Measurements from ENCODE around the gene ASB3.
"Not testable (repeated sequence)": the region's sequence is repeated elsewhere in the genome, so short reads cannot be mapped to it uniquely, and the experiment has no call there.

The ASB3 gene

GRCh38 chr2:53729143-53729762 lies 57.5 kb downstream of the ASB3 start:
- DNase-seq (ENCODE audit: low spot score) = no peak

- no peak for DNase-seq (ENCODE audit: low spot score)
These were observed 58.8 kb downstream of the ASB3 start for GRCh38 chr2:53727921-53728320.

DNA sequence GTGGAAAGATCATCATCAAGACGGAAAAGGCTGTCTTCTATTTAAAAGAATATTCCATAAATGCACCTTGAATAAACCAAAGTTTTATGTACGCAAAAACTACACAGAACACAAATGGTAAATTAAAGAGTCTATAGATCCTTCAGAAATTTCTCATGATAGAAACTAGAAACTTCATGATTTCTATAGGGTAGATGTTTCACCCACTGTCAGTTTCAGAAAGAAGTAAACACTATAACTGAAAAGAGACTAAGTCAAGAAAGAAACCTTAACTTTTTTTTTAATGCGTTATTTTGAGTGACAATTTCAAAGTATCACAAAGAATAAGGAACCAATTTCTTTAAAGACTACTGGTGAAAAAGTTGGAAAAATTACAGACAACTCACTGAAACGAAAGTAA lies 61.1 kb downstream of the ASB3 start:
- no peak for DNase-seq (ENCODE audit: low spot score)

DNA sequence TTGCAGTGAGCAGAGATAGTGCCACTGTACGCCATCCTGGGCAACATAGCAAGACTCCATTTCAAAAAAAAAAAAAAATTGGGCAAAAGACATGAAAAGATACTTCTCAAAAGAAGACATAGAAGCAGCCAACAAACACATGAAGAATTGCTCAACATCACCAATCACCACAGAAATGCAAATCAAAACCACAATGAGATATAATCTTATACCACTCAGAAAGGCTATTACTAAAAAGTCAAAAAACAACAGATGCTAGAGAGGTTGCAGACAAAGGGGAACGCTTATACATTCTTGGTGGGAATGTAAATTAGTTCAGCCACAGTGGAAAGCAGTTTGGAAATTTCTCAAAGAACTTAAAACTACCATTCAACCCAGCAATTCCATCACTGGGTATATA lies 62.2 kb downstream of the ASB3 start:
- DNase-seq (ENCODE audit: low spot score) = no peak

GRCh38 chr2:53720944-53721343 lies 65.8 kb downstream of the ASB3 start:
- DNase-seq (ENCODE audit: low spot score) = not testable (repeated sequence)

- no peak for DNase-seq (ENCODE audit: low spot score)
These were observed 71.2 kb downstream of the ASB3 start for GRCh38 chr2:53715568-53715967.

DNA sequence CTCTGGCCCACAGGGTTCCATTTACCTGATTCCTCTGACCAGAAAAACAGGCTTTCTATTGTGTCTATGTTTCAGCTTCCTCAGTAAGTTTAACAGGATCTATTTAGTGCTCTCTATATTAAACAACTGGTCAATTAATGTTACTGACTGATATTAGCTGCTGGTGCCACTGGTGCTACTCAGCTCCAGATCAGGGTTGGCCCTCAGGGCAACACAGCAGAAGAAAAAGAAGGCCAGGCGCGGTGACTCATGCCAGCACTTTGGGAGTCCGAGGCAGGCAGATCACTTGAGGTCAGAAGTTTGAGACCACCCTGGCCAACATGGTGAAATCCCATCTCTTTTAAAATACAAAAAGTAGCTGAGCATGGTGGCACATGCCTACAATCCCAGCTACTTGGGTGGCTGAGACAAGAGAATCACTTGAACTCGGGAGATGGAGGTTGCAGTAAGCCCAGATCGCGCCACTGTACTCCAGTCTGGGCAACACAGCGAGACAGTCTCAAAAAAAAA lies 75.4 kb downstream of the ASB3 start:
- DNase-seq (ENCODE audit: low spot score) = no peak

- no peak for DNase-seq (ENCODE audit: low spot score)
These were observed 77.8 kb downstream of the ASB3 start for GRCh38 chr2:53708988-53709387.

- DNase-seq (ENCODE audit: low spot score) = no peak
These were observed 85.5 kb downstream of the ASB3 start for GRCh38 chr2:53701221-53701620.

DNA sequence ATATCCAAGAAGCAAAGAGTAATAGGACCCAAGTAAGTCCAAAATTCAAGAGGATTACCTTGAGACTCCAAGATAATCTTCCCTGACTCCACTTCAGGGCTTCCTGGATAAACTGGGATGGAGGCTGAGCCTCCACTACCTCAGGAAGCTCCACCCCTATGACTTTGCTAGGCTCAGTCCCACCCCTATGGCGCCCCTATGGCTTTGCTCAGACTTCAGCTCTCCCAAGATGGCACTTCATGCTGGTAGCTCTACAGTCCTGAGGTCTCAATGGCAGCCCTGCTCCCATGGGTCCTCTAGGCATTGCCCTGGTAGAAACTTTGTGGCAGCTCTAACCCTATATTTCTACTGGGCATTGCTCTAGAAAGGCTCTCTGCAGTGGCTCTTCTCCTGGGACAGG lies 89.1 kb downstream of the ASB3 start:
- no peak for DNase-seq (ENCODE audit: low spot score)

- no peak for DNase-seq (ENCODE audit: low spot score)
These were observed 89.7 kb downstream of the ASB3 start for GRCh38 chr2:53697092-53697491.

- DNase-seq (ENCODE audit: low spot score) = no peak
These were observed 91.2 kb downstream of the ASB3 start for GRCh38 chr2:53695575-53695974.

DNA sequence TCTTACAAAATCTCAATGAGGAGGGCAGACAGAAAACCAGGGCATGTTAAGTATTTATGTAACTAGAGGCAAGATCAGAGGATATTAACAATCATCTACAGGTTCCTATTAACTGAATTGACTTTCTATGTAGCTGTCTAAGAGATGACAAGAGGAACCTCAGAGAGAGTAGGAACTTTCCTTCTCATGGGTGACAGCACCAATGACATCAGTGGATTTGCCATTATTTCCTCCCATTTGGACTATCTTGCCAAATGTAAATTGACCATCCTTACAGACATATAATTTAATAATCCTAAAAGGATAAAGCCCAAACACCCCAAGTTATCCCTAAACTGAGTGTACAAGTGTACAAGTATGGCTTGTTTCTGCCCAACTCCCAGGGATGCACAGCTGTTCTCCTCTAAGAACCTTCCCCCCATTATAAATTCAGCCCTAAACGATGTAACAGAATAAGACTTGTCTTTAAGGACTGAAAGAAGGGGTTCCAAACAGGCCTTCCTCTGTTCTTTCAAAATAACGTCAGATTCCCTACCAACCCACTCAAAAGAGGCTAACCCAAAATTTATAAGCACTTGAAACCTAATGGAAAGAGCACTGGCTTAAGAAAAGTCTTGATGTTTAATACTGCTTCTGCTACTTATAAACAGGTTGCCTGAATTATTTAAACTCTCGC lies 92.5 kb downstream of the ASB3 start:
- no peak for DNase-seq (ENCODE audit: low spot score)

DNA sequence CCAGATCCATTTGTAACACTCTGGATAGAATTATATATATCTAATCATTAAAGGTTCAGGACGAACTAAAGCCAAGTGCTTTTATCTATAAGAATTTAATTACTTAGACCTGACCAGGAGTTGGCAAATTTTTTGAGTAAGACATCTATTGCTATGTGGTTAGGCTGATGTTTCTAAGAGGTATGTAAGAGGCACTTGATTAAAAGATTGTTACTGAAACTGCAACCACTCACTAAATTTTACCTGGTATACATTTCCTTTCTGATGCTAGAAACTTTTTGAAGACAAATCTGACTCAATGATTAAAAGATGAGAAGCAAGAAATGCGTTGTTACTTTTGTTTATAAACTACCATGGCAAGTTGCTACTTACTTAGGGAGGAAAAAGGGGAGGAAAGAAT lies 95.9 kb downstream of the ASB3 start:
- DNase-seq (ENCODE audit: low spot score) = no peak

GRCh38 chr2:53672881-53673522 lies 113.8 kb downstream of the ASB3 start:
- DNase-seq (ENCODE audit: low spot score) = no peak

DNA sequence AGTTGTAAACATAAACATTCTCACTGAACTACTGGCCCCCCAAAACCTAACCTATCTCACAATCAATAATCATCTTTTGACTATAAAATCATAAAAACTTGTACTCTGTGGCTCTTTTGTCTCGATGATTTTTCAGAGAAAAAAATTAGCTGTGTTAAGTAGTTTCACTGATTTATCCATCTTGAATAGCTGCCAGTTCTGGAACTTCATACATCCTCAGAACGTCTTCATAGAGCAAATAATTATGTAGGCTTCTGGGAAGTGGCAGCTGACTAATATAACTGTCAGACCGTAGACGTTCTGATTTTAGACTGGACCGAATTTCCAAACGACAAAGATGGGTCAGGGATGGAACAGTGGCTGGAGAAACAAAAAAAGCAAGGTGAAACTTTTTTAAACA lies 116.4 kb downstream of the ASB3 start:
- DNase-seq (ENCODE audit: low spot score) = no peak

DNA sequence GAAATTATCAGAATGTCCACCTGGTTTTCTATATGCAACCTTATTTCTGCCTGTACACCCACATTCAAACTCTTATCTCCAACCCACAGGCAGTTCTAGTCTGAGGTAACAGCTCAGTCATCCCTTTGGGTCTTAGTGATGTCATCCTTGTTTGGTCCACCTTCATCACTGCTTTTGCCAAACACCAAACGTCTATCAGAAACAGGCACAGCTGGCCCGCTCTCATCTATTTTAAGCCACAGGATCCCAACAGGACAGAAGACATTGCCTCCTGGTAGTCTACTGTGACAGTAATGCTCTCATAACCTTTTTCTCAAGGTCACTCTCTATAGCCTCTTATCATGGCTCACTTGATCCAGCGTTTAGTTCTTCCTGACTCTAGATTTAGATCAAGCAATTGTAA lies 118.1 kb downstream of the ASB3 start:
- DNase-seq (ENCODE audit: low spot score) = no peak

DNA sequence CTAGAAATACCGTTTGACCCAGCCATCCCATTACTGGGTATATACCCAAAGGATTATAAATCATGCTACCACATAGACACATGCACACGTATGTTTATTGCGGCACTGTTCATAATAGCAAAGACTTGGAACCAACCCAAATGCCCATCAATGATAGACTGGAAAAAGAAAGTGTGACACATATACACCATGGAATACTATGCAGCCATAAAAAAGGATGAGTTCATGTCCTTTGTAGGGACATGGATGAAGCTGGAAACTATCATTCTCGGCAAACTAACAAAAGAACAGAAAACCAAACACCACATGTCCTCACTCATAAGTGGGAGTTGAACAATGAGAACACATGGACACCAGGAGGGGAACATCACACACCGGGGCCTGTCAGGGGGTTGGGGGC lies 119.6 kb downstream of the ASB3 start:
- DNase-seq (ENCODE audit: low spot score) = not testable (repeated sequence)

DNA sequence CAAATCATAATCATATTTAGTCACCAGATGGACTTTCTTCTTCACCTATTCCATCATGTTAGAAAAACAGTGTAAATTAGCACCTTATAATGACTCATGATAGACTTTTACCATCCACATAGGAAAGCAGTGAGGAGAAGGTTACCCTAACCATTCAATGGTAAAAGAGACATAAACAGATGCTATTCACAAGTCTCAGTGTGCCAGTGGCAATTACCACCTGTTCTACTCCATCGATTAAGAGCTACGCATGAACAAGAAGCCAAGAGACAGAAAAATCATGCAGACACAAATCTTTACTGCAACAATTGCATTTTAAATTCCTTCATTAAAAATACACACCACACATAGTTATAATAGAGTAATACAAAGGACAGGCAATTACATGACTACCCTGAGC lies 125.9 kb downstream of the ASB3 start:
- no peak for DNase-seq (ENCODE audit: low spot score)

- not testable (repeated sequence) for DNase-seq (ENCODE audit: low spot score)
These were observed 128.3 kb downstream of the ASB3 start for GRCh38 chr2:53658474-53658873.

- no peak for DNase-seq (ENCODE audit: low spot score)
These were observed 131.5 kb downstream of the ASB3 start for GRCh38 chr2:53655256-53655655.

- no peak for DNase-seq (ENCODE audit: low spot score)
These were observed 132.4 kb downstream of the ASB3 start for GRCh38 chr2:53654396-53654795.

DNA sequence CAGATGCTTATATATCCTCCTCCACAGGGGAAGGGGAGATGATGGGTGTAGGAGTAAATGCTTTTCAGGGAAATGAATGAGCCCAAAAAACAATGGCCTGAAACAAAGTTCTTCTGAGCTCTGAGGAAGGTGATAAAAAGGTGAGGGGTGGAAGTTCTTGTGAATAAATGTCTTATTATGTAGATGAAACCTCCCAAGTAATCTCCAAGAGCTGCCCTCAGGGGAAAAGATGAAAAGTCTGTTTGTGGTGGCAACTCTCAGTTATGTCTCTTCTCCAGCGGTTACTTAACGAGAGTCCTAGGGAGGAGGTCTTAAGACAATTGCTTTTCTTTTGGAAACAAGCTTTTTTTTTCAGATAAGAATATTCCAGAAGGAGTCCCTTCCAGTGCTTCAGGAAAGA lies 134.6 kb downstream of the ASB3 start:
- DNase-seq (ENCODE audit: low spot score) = no peak

Measured in CD4-positive, alpha-beta T cell treated with Interleukin-2 at 100 ng/mL for 4 hours (primary cell).